Measurements from ENCODE around the gene PDGFC.

Gene PDGFC

GRCh38 chr4:156725257-156725656 is 246.3 kb downstream of the PDGFC start:
- no peak for DNase-seq

GRCh38 chr4:156723951-156724668 is 247.5 kb downstream of the PDGFC start:
- no peak for DNase-seq

GRCh38 chr4:156718226-156718625 is 253.4 kb downstream of the PDGFC start:
- no peak for DNase-seq

- no peak for DNase-seq
Observed at GRCh38 chr4:156711193-156711590, 260.4 kb downstream of the PDGFC start.

Measured in MV-4-11 (cell line).